PC-3 (cell line): ENCODE results near the gene VSTM4.

Experiments
- EZH2 ChIP-seq: fragments of 300-600 bp; sonication (generic); IDR thresholded peaks from one replicate; pipeline ENCODE4 v1.6.1; 2017; ENCODE audit warnings: antibody characterized with exemption, mild to moderate bottlenecking, low read length; ENCODE audit not compliant: unreplicated experiment
- EZH2phosphoT487 ChIP-seq: fragments of 300-600 bp; sonication (generic); IDR thresholded peaks from 2 replicates; pipeline ENCODE4 v1.6.1; 2018; ENCODE audit warnings: mild to moderate bottlenecking, antibody characterized with exemption, low read length, borderline replicate concordance
- TF ChIP-seq, protein P1 (sequence below): fragments of 300-600 bp; sonication (generic); conservative IDR thresholded peaks from 2 replicates; pipeline ENCODE4 v1.5.1; 2017; ENCODE audit warnings: antibody characterized with exemption, low read depth, mild to moderate bottlenecking, low read length

DNA sequence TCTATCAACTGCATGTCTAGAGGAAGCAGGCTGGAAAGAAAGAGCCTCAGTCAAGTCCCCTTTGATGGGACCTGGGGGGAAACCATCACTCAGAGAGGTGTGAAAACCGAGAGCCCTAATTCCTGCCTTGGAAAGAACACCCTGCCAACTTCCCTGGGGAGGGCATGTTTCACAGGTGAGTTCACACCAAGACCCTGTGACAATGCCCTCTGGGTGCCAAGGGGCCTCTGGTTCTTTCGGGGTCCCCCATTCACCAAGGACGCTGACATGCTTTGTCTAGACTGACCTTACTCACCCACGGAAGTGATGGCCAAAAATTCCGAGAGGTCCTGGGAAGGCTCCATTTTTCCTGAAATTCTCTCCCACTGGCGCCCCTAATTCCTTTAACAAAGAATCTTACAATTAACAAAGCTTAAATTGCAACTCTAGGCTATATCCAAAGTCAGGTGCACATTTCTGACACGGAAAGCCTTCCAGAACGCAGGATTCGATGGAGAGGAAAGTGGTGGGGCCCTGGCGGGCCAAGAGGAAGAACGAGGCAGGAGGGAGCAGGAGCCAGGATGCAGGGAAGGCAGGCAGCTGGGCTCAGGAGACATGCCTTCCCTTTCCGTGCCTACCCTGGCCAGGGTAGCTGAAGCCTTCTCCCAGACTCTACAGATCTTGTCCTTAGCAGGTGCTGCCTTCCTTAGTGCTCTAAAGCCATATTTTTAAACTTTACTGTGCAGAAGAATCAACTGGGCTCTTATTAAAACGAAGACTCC lies 23.7 kb downstream of the VSTM4 start:
- TF ChIP-seq, protein P1, sequence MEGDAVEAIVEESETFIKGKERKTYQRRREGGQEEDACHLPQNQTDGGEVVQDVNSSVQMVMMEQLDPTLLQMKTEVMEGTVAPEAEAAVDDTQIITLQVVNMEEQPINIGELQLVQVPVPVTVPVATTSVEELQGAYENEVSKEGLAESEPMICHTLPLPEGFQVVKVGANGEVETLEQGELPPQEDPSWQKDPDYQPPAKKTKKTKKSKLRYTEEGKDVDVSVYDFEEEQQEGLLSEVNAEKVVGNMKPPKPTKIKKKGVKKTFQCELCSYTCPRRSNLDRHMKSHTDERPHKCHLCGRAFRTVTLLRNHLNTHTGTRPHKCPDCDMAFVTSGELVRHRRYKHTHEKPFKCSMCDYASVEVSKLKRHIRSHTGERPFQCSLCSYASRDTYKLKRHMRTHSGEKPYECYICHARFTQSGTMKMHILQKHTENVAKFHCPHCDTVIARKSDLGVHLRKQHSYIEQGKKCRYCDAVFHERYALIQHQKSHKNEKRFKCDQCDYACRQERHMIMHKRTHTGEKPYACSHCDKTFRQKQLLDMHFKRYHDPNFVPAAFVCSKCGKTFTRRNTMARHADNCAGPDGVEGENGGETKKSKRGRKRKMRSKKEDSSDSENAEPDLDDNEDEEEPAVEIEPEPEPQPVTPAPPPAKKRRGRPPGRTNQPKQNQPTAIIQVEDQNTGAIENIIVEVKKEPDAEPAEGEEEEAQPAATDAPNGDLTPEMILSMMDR: no peak
- TF ChIP-seq EZH2phosphoT487 (no peak), EZH2 (no peak)
